Esophagus squamous epithelium (tissue), 4 donors: ENCODE data around the gene DUSP15.

ENCODE experiments used
- POLR2A ChIP-seq, 4 donors: fragments of 450-650 bp; IDR thresholded peaks; one replicate each; pipeline ENCODE4 v1.6.1; 2017; ENCODE audit warnings: antibody characterized with exemption in 4 of 4, mild to moderate bottlenecking in 4 of 4, moderate library complexity in 3 of 4
- TF ChIP-seq, protein P1 (sequence below), 6 experiments: fragments of 450-650 bp in 4 of 6; fragments of 200-600 bp in 2 of 6; sonication (generic) in 2 of 6; IDR thresholded peaks; one replicate each; pipeline ENCODE4 v1.5.1; 2016 to 2019; ENCODE audit warnings: antibody characterized with exemption in 6 of 6, mild to moderate bottlenecking in 4 of 6, moderate library complexity in 4 of 6

DNA sequence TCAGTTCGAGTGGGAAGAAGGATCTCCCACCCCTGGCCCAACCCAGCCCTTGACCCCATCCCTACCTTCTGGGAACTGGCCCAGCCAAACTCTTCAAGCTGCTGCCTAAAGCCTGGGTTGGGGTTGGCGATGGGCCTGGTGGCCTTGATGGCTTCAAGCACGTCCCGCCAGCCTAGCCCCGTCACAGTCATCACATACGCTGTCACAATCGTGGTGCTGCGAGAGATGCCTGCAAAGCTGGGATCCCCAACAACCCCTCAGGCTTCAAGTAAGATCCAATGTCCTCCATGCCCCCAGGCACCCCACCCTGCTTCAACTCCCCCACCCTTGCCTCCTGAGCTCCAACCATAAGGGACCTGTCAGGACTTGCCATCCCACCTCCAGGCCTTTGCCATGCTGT is 7.8 kb downstream of the DUSP15 start:
- TF ChIP-seq, protein P1, sequence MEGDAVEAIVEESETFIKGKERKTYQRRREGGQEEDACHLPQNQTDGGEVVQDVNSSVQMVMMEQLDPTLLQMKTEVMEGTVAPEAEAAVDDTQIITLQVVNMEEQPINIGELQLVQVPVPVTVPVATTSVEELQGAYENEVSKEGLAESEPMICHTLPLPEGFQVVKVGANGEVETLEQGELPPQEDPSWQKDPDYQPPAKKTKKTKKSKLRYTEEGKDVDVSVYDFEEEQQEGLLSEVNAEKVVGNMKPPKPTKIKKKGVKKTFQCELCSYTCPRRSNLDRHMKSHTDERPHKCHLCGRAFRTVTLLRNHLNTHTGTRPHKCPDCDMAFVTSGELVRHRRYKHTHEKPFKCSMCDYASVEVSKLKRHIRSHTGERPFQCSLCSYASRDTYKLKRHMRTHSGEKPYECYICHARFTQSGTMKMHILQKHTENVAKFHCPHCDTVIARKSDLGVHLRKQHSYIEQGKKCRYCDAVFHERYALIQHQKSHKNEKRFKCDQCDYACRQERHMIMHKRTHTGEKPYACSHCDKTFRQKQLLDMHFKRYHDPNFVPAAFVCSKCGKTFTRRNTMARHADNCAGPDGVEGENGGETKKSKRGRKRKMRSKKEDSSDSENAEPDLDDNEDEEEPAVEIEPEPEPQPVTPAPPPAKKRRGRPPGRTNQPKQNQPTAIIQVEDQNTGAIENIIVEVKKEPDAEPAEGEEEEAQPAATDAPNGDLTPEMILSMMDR (IDR thresholded peaks at IDR 0.05) = no peak
- no peak for TF ChIP-seq POLR2A (IDR thresholded peaks at IDR 0.05)
